H7 (cell line): ENCODE data around the gene ATXN10. TPM values are rescaled to one million over a fixed set of nuclear protein-coding genes. Genes with fewer than 3 reads are reported as not detected.
A peak's percentile ranks its signal among the peaks of the same experiment; 100 is the strongest.

Source experiments
- DNase-seq: peaks from one replicate; pipeline ENCODE4 v3.0.0; 2012
- H3K27me3 ChIP-seq: 2 replicates; pipeline ENCODE4 v1.6.0; 2011; ENCODE audit warnings: mild to moderate bottlenecking, low read length; ENCODE audit not compliant: control insufficient read depth, insufficient read depth
- H3K36me3 ChIP-seq: replicated peaks from 2 replicates; pipeline ENCODE4 v1.5.1; 2011; ENCODE audit warnings: low read length; ENCODE audit not compliant: control insufficient read depth, insufficient read depth
- H3K4me3 ChIP-seq: 2 replicates; pipeline ENCODE4 v1.5.1; 2011; ENCODE audit warnings: low read depth, mild to moderate bottlenecking, control low read depth, low read length, moderate library complexity; ENCODE audit not compliant: insufficient read depth
- total RNA-seq: library from RNA; depleted of rRNA; stranded (reverse); fragments of >200 nt; shearing (Covaris generic); gene quantifications from 2 replicates; pipeline ENCODE4 v1.2.3, GENCODE V29; 2014

ATXN10 gene
- total RNA-seq, 1 experiment from 2014 or later = 62.7 TPM

DNA sequence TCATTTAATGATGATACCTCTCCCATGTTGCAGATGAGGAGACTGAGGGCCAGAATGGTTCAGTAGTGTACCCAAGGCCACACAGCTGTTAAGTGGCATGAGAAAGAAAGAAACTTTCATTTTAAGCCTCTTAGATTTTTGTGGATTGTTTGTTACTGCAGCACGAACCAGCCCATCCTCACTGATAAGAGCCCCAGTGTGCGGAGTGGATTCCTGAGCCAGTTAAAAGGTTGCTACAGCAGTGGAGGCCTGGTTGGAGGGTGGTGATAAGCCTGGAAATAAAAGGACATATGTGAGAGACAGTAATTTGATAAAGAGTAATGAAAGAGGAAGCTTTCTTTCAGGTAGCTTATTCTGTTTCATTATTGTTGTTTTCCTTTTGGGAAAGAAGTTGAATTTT lies 89.0 kb downstream of the ATXN10 start:
- DNase-seq = no peak
- no peaks in the 10 kb centered on the region; the same call in 1 of the 2 replicates for H3K36me3 ChIP-seq
- H3K4me3 ChIP-seq = no peak overlapping the region
- H3K27me3 ChIP-seq = no peaks in the 10 kb centered on the region

DNA sequence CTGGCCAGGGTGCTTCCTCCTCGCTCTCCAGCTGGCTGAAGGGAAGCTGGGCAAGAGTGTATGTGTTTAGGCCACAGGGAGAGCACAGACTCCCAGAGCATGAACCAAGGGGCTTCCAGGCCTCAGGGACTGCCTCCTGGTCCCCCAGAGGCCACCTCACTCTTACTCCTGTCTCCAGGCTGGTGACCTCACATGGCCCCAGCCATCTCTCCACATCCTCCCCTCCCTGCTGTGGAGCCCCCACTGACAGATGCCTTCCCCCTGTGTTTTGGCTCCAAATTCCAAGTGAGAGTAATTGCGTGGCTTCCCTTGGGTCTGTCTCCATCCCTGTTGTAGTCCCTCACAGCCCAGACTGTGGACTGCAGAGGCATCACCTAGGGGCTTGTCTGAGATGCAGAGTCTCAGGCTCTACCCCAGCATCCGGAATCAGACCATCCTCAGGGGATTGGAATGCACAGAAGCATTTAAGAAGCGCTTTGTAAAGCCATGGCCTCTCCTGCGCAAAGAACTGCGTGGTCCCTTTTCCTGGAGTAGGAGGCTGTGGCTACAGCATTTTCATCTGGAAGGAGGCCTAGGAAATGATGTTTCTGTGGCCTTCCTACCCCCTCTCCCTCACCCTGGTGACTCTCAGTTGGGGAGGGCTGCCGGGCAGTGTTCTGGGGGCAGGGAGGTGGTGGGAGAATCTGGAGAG lies 91.1 kb downstream of the ATXN10 start:
- Histone ChIP-seq H3K4me3 (no peak overlapping the region), H3K27me3 (no peaks in the 10 kb centered on the region), H3K36me3 (no peaks in the 10 kb centered on the region; the same call in 1 of the 2 replicates)
- DNase-seq = no peak

DNA sequence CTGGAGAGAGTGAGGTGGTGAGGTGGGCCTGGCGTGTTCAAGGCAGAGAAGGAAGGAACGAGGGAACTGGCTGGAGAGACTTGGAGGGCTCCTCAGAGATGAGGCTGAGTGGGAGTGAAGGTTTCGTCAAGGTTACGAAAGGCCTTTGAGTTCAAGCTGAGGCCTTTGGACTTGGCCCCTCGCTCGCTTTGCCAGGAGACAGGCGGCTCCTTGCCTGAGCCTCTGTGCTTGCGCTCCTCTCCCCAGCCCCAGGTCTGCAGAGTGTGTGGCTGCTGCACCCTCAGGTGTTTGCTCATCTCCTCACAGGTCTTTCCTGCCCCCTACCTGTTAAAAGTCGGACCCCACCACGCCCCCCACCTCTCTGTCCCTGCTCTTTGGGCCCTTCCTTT lies 91.6 kb downstream of the ATXN10 start:
- no peaks in the 10 kb centered on the region; the same call in 1 of the 2 replicates for H3K36me3 ChIP-seq
- H3K27me3 ChIP-seq = no peaks in the 10 kb centered on the region
- peak; percentile 40 for DNase-seq
- H3K4me3 ChIP-seq = no peak overlapping the region

DNA sequence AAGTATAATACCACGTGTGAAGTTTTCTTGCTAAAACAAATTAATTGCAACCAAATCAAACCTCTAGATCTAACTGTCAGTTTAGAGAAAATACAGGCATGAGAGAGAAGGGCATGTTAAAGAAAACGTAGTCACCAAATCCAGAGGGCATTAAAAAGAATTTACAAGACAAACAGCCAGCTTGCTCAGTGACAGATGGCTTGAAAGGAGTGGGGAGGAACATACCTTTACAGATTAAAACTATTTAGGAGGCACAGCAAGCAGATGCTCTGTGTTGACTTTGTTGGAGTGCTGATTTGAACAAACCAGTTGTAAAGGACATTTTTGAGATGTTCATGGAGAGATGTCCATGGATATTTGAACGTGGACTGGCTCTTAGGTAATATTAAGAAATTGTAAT lies 96.9 kb downstream of the ATXN10 start:
- Histone ChIP-seq H3K27me3 (no peaks in the 10 kb centered on the region), H3K4me3 (no peak overlapping the region)
- peak; percentile 49 for DNase-seq

DNA sequence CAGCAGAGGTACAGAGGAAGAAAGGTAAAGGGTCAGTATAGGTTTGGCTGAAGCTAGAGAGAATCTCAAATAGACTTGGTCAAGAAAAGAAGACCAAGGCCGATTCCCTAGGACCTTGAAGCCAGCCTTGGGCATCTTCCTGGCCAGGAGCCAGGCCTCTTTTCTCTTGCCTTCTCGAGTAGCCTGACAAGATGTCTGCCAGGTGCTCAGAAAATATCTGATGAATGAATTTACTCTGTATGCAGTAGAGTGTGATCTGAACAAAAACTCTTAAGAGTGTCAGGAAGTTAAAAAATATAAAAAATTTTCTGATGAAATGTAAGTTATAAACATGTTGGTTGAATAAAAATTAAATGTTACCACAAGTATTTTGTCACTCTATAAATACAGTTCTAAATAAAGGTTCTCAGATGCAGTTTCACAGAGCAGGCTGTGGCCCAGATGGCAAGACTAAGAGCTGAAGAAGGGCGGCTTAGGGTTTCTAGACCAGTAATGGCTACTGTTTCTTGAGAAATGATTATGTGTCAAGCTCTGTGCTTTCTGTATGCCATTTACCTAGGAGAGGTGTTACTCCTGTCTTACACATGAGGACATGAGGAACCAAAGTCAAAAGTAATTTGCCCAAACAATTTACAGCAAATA lies 98.1 kb downstream of the ATXN10 start:
- Histone ChIP-seq H3K27me3 (no peaks in the 10 kb centered on the region), H3K36me3 (no peaks in the 10 kb centered on the region; the same call in 1 of the 2 replicates), H3K4me3 (no peak overlapping the region)
- no peak for DNase-seq

More for the DNA sequence above, 96.9 kb downstream of the ATXN10 start:
- H3K36me3 ChIP-seq = no peaks in the 10 kb centered on the region; the same call in 1 of the 2 replicates

DNA sequence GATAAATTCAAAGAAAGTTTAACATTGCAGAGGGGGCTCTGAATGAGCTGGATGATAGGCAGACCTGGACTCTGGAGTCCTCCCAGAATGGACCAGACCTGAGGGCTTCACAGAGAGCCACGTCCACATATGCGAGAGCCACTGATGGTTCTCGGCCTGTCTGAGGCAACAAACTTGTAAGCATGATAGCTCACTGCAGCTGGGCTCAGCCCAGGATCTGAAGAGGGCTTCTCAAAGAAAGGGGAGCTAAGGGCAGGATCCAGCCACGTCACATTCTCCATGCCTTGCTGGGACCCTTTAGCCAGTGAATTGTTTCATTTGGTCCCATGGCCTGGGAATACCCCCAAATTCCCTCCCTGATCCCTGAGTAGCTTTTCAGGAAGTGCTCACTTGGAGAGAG lies 98.9 kb downstream of the ATXN10 start:
- no peak for DNase-seq

DNA sequence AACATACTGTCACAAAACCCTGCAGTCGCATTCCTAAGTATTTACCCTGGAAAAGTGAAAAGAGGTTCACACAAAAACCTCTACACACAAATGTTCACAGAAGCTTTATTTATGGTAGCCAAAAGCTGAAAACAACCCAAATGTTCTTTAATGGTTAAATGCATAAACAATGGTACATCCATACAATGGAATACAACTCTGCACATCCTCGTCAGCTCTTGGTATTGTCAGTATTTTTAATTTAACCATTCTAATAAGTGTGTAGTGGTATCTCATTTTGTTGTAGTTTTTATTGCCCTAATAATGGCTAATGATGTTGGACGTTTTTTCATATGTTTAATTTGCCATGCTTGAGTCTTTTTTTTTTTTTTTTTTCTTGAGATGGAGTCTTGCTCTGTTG lies 99.4 kb downstream of the ATXN10 start:
- DNase-seq = no peak

More for the DNA sequence above, 98.9 kb downstream of the ATXN10 start:
- Histone ChIP-seq H3K4me3 (no peak overlapping the region), H3K27me3 (no peaks in the 10 kb centered on the region), H3K36me3 (no peaks in the 10 kb centered on the region)

DNA sequence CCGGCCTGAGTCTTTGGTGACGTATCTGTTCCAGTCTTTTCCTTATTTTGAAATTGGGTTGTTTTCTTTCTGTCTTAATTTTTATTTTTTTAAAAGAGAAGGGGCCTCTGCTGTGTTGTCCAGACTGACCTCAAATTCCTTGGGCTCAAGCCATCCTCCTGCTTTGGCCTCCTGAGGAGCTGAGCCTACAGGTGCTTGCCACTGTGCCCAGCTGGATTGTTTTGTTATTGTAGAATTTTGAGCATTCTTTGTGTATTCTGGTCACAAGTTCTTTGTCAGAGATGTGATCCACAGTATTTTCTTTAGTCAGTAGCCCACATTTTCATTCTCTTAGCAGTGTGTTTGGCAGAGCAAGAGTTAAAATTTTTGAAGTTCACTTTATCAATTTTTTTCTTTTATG lies 100.1 kb downstream of the ATXN10 start:
- Histone ChIP-seq H3K27me3 (no peaks in the 10 kb centered on the region), H3K36me3 (no peaks in the 10 kb centered on the region), H3K4me3 (no peak overlapping the region)
- DNase-seq = no peak

More for the DNA sequence above, 99.4 kb downstream of the ATXN10 start:
- no peak overlapping the region for H3K4me3 ChIP-seq
- no peaks in the 10 kb centered on the region for H3K27me3 ChIP-seq
- no peaks in the 10 kb centered on the region for H3K36me3 ChIP-seq

DNA sequence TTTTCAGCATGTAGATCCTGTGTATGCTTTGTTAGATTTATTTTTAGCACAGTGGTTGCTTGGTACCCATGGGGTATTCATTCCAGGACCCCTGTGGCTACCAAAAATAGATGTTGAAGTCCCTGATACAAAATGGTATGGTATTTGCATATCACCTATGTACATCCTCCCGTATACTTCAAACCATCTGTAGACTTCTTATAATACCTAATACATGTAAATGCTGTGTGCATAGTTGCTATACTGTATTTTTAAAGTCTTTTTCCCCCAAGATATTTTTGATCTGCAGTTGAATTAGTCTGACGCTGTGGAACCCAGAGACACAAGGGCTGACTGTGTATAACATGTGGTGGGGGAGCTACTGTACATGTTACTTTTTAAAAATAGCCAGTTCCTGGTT lies 101.1 kb downstream of the ATXN10 start:
- no peaks in the 10 kb centered on the region for H3K36me3 ChIP-seq
- H3K27me3 ChIP-seq = no peaks in the 10 kb centered on the region
- H3K4me3 ChIP-seq = no peak overlapping the region
- DNase-seq = no peak

DNA sequence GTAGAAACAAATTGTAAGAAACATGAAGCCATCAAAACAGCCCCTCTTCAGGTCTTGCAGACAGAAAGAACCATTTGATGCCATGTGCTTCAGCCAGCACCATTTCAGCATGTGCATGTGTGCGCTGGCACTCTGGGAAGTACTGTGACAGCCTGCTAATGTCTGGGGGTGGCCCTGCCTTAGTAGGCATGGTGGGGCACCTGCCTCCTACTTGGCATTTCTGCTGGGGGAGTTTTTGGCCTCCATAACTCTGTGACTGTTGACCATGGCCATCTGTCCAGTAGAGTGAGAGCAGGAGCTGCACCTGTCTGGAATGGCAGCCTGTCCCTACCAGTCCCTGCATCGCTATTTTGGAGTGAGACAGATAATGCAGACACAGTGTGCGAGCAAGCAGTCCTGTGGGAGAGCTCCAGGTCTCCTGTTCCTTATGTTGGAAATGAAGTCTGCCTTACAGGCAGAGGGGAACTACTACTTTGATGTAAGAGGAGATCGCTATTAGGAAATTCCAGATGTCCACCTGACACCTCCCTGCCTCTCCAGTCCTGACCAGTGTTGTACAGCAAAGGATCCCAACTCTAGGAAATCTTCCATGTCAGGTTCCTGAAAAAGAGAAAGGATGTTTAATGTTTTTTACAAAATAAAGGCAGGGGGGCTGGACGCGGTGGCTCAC lies 102.5 kb downstream of the ATXN10 start:
- Histone ChIP-seq H3K27me3 (no peaks in the 10 kb centered on the region), H3K36me3 (no peaks in the 10 kb centered on the region), H3K4me3 (no peak overlapping the region)
- no peak for DNase-seq

DNA sequence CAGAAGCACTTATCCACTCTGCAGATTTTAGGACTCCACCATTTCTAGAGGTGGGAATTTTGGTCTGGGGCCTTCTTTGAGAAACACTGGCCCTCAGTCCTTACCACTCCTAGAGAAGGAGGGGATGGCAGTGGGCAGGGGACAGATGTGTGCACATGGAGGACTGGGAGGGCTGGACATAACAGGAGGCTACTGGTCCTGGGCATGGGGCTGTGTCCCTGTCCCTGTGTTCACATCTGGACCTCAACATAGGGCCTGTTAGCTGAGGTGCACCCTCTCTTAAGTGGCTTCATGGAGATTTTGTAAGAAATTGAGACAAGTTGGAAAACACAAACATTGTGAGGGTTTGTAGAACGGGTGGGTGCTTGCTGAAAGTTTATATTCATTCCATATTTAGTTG lies 103.4 kb downstream of the ATXN10 start:
- no peak for DNase-seq
- Histone ChIP-seq H3K27me3 (no peaks in the 10 kb centered on the region), H3K4me3 (no peak overlapping the region), H3K36me3 (no peaks in the 10 kb centered on the region)

DNA sequence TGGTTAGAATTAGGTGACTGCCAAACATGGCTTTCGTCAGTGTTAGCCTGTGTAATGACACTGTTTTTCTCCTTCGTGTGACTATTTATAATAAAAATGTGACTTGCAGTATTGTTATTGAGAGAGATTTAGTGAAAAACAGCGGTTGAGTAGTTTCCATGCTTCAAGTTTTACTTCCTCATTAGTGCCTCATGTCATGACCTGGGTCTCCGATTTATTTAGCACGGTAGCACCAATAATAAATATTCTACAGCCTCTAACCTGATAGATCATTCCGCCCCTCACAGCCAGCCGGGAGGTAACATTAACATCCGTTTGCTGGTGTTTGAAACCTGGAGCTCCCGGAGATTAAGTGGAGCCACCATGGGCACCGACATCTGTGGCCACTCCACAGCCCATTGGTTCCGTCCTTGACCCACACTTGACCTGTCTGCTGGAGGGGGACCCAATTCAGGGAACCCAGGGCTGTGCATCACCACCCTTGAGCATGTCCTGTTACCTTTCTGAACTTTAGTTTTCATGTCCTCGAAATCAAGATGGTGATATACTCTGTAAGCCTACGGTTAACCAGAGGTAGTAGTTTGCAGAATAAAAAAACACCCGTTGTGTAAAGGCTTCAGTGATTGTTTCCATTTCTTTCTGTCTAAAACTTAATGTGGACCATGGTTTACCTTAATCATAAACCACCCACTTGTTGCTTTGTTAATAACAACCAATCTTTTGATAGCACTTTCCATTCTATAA lies 104.1 kb downstream of the ATXN10 start:
- DNase-seq = no peak
- no peaks in the 10 kb centered on the region for H3K27me3 ChIP-seq
- no peaks in the 10 kb centered on the region for H3K36me3 ChIP-seq
- no peak overlapping the region for H3K4me3 ChIP-seq

DNA sequence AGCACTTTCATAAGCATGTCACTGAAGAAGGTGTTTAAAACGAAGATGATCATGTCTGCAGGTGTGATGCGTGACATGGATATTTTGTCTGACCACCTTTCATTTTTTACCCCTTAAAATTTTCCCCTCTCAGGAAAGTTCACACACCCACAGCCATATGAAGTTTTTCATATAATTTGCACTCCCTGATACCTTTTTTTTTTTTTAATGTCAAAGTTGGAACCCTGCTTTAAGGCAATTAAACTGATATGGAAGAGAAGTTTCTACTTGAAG lies 104.6 kb downstream of the ATXN10 start:
- no peak for DNase-seq
- no peaks in the 10 kb centered on the region for H3K36me3 ChIP-seq
- no peaks in the 10 kb centered on the region for H3K27me3 ChIP-seq
- no peak overlapping the region for H3K4me3 ChIP-seq

DNA sequence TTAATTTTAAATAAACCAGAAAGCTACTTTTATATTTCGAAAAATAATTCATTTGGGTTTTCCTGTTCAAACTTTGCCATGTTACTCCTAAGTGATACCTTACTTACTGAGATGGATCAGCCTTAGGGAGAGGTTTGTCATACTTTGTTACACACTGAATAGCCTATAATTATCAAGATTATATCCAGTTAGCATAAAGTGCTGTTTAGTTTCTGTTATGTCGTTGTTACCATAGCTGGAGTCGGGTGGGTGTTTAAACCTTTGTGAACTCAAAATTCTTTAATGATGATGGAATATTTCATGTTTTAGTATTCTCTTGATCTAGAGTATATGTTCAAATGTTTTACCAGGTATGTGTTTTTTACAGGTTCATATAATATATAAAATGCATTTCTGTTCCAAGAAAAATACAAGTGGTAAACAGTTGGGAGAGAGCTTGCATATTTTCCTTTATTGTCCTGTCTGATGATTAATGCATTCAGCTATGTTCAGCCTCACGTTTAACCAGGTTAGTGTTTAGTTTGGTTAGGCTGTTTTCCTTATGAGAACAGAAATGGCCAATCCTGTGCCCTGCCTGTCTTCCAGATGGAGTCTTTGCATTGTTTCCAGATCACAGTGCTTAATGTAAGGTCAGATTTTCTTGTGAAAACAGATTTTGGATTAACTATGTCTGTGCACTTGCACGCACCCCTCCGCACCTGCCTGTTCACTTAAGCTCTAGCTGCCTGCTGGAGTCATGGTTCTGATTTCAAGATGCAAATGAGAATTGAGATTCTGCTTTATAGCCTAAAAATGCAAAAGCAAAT lies 105.6 kb downstream of the ATXN10 start:
- Histone ChIP-seq H3K27me3 (no peaks in the 10 kb centered on the region), H3K4me3 (no peak overlapping the region), H3K36me3 (no peaks in the 10 kb centered on the region)
- DNase-seq = no peak
